Stimulated activated CD4-positive, alpha-beta T cell treated with anti-CD3 and anti-CD28 coated beads, Interleukin-15, amount 100 ng/mL, for 1 hour (primary cell): ENCODE results near the gene LPAR2.
A peak's percentile ranks its signal among the peaks of the same experiment; 100 is the strongest.

Source experiments
- DNase-seq, 2 donors: peaks; one replicate each; pipeline ENCODE4 v3.0.0-alpha.2; 2020; ENCODE audit warnings: low read depth in 1 of 2, low spot score in 1 of 2

Gene LPAR2

DNA sequence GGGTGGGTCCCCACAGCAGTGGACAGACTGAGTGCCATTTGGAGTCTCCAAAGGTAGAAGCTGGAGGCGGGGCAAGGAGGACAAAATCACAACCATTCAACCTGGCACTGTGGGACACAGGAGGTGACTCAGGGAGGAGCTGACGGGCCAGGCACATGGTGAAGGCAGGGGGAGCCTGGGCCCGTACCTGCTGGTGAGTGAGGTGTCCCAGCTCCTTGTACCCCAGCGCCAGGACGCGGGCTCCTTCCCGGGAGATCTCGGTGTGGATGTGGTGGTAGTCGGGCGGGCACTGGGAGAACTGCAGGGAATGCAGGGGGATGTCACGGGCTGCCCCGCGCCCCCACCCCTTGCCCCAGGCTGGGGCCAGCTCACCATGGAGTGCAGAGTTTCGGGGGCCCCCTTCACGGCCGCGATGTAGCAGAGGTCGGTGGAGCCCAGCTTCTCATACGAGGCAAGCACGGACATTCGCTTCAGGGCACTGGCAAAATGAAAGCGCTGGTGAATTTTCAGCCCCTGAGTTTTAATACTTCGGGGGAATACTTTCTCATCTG, 25.7 kb upstream of the LPAR2 start:
- no peak for DNase-seq

- DNase-seq = no peak
Measured at GRCh38 chr19:19652482-19653295, 24.7 kb upstream of the LPAR2 start.

GRCh38 chr19:19651076-19651475, 23.1 kb upstream of the LPAR2 start:
- DNase-seq = no peak

DNA sequence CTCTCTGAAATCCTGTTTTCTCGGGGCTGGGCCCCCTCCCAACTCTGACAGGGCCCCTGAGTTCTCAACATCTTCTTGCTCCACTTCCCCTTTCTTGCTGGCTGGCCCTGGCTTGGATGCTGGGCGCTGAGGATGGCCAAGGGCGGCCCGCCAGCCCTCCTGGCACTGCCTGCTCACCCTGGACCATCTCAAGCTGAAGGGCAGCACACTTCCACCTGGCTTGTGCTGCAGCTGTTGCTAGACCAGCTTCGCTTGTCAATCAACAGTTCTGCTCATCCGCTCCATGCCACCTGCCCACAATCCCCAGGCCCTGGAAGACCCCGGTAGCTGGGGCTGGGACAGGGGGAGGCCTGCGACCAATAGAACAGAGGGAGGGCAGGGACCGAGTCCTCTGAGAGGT, 22.3 kb upstream of the LPAR2 start:
- no peak for DNase-seq

DNA sequence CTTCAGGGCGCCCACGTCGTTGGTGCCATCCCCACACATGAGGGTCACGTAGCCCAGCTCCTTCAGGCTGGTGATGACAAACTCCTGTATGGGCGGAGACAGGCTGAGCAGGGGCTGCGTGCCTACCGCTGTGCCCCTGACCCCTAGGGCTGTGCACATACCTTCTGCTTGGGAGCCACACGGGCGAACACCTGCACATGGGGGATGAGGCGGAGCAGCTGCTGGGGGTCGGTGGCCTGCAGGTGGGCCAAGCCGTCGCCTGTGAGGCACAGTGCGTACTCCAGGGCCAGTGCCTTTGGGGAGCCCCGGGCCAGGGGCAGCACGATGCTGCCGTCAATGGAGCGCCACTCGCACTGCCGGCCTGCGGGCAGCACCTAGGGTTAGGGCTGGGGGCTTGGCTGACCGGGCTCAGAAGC, 21.6 kb upstream of the LPAR2 start:
- no peak for DNase-seq

DNA sequence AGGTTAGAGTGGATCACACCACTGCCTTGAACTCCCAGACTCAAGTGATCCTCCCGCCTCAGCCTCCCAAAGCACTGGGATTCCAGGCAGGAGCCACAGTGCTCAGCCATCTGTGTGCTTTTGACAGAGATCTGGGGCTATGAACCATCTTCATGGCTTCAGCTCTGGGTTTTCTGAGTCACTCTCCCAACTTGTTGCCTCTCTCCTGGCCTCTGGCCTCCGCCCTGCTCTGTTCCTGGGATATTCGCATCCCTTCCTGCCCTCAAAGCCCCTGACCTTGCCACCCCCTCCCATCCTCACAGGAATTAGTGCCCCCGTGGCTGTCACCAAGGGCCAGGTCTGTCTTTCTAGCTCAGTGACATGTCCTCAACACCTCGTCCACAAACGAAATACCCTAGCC, 21.1 kb upstream of the LPAR2 start:
- no peak for DNase-seq

- no peak for DNase-seq
Measured at GRCh38 chr19:19647037-19647835, 19.2 kb upstream of the LPAR2 start.

- no peak for DNase-seq
Measured at GRCh38 chr19:19645233-19645870, 17.3 kb upstream of the LPAR2 start.

DNA sequence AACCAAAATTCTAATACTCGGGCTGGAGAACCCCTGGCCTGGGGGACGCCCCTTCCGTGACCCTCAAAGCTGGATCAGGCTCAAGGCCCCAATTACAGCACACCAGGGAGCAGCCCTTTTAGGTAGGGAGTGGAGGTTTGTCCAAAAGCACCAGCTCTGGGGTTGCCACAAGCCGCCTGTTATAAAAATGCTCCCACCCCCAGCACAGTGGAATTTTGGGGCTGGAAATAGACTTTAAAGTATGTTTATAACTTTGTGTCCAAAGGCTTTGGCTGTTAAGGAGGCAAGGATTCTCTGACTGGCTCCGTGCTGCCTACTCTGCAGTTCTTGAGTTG, 16.0 kb upstream of the LPAR2 start:
- no peak for DNase-seq

DNA sequence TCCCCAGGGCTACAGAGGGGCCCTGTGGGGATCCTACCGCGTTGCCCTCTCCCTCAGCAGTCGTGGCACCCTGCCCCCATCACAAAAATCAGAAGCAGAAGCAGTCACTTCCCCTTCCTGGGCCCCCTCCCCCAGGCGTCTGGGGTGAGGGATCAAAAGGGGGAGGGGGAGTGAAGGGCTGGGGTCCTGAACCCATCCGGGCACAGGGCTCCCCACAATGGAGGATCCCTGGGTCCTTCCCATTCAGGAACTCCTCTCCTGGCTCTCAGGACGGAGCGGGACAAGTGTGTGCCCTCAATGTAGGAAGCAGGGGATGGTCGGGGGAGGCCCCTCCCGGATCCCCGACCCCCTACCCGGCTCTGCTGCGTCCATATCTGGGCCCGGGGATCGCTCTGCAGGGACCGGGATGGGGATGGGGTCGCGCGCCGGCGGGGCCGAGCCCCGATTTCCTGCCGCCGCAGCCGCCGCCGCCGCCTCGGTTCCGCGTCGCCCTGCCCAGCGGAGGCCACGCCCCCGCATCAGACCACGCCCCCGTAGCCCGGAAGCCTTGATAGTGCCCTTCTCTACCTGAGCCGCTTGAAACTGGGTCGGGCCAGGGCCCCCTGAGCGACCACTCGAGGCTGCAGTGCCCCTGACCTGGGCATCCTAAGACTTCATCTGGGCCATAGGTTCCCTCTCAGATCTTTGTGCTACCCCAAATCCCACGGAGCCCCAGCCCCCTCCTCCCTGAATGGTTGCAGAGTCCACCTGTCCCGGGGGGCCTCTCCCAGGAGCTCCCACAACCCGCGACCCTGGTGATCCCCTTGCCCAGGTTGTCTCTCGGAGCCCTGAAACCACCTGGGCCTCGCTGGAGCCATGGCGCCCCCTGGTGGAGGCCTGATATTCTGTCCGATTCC, 15.4 kb upstream of the LPAR2 start, which contains the start of gene GMIP:
Gene GMIP, minus strand, starts transcription at position 500 of the 896 bp plus-strand sequence. Its CDS starts 128 bp downstream, at position 372.
- DNase-seq = peak; percentile 80 to 83

DNA sequence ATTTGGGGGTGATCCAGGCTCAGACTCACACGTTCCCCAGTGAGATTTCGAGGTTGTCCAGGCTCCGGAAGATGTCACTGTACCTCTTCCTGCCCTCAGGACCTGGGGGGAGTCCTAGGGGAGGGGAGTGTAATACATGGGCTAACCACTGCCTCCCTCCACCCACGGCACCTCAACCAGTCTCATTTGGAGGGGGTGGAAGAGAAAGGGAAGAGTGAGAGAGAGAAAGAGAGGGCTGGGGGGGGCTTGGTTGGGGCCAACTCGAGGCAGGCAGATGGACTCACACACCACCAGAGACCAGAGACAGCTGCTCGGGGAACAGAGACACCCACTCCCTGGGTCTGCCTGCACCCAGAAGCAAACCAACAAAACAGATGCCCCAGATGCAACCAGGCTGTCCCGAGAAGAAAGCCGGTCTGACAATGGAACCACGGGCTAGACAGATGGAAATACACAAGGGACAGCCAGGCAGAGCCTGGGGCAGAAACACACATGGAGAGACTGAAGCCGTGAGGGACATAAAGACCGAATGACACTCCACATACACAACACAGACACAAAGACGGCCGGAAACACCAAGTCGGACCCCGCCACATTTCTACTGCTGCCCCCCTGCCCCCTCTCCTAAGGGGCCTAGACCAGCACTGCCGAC, 14.6 kb upstream of the LPAR2 start:
- no peak for DNase-seq

GRCh38 chr19:19637523-19638251, 9.7 kb upstream of the LPAR2 start:
- no peak for DNase-seq

DNA sequence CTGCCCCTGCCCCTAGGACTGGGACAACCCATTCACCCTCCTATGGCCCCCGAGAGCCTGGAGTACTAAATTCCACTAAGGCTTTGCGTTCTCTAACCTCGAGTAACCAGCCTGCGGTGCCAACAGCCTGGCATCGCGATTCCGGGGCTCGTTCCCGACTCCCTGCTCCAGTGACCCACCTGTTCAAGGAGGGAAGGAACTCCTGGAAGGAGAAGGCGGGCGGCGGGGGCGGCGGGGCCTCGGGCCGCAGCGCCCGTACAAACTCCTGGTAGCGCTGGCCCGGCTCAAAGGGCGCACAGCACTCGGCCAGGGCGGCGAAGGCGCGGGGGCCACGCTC, 9.1 kb upstream of the LPAR2 start:
- DNase-seq = no peak

DNA sequence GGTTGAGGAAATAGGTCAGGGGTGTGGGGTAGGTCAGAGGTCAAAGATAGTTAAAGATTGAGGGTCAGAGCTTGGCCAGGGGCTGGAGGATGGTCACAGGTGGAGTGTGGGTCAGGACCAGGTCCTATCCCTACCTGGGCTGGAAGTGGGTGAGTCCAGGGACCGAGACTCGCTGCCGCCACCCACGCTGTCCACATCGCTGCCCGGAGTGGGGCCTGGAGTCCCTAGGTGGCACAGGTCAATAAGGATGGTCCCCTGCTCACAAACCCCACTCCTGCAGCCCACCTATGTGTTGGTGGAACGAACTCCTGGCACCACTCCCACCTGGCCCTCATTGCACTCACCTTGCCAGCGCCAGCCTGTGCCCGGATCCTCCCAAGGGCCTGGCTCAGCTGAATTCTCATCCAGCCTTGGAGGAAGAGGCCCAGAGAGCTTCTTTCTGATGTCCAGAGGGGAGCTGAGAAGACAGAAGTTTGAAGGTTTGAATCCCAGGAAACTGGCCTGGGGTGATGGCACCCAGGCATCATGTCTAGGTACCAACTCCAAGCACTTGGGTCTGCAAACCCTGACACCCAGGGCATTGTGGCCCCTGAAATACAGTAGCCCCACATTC, 8.7 kb upstream of the LPAR2 start:
- DNase-seq = no peak

DNA sequence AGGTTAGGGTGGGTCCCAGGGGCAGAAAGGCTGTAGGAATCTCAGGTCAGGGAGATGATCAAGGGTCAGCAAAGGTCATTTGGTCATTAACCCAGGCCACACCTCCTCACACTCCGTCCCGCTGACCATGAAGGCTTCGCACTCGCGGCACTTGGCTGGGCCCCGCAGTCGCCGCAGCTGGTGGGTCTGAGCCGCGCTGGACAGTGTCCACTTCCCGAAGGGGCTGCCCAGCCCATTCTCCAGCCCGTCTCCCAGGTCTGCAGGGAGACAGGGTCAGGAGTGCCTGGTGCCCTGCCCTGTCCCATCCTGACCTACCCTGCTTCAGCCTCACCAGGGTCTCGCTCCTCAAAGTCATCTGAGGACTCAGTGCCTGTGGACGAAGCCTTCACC, 7.3 kb upstream of the LPAR2 start:
- no peak for DNase-seq

DNA sequence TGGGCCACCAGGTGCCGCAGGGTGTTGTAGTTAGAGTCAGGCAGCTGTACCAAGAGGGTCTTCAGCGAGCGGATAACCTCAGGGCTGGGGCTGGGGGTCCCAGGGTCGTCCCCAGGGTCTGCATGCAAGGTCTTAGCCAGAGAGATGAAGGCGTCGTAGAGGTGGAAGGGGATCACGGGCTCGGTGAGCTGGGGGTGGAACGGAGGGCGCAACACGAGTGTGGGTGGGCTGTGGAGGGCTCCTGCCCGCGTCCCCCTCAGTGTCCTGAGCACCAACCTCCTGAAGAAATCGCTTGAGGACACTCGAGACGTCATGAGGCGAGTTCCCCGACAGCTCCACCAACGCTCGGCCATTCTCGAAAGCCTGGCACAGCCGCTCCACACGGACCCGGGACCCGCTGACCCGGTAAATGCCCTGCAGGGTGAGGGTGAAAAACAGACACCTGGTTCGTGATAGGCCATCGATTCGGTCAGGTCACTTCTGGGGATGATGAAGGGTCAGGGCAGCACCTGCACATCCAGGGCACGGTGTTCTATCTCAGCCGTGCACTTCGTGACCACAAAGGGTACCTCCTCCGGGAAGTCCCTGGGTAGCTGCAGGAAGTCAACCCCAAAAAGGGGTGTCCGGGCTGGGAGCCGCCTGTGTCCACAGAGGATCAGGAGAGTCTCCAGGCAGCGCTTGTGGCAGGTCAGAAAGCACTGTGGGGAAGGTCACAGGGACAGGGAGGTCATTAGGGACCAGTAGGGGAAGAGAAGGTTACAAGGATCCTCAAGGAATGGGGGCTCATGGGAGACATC, 6.7 kb upstream of the LPAR2 start:
- no peak for DNase-seq

DNA sequence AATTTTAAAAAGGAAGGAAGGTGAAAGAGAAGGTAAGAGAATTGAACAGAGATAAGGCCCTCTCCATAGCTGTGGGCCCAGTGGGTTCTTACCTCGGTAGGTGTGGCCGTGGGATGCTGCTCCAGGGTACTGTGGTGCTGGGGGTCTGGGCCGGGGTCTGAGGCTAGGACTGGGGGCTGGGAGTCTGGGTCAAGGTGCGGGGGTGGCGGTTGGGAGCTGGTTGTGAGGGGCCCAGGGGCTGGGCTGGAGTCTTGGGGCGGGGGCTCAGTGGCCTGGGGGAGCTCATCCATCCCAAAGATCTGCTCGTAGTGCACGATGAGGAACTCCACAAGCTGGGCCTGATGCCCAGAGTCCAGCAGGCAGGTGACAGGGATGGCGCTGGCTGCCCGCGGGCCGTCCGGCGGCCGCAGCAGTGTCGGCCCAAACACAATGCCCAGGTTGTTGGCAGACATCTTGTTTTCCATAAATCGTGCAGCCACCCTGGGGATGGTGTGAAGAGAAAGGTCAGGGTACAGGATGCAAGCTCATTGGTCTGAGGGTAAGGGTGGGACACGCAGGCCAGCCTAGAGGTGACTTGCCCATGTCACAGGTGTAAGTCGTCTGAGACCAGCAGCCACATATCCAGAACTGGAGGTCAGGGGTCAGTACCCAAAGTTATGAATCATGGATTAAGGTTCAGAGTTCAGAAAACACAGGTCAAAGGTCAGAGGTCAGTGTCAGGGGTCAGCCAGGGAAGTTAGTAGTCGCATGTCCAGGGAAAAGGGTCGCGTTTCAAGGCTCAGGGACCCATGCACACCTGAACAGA, 5.9 kb upstream of the LPAR2 start:
- DNase-seq = no peak

DNA sequence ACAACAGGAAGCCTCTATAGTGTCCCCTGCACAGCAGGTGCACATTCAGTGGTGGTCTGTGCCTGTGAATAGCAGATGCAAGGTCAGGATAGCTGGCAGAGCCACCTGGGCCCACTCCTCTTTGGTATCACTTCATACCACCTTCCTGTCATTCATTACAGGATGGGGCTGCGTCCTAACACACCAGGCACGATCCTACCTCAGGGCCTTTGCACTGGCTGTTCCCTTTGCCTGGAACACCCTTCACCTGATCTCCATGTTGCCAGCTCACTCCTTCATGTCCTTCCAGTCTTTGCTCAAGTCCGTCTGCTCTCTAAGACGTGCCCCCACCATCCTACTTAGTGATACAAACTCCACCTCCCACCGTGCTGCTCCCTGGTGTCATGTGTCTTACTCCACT, 4.6 kb upstream of the LPAR2 start:
- no peak for DNase-seq
